GM23338 (cell line): ENCODE data around the gene TMUB2.

ENCODE experiments used
- CTCF ChIP-seq, 2 experiments: fragments of 200-600 bp in 1 of 2; sonication (generic) in 1 of 2; conservative IDR thresholded peaks; 2 replicates each; pipeline versions ENCODE4 v1.5.1 to v1.6.1; 2016 to 2017; ENCODE audit warnings: antibody characterized with exemption in 2 of 2, low read depth in 2 of 2, mild to moderate bottlenecking in 2 of 2, moderate library complexity in 1 of 2
- ETS1 ChIP-seq: IDR thresholded peaks from 2 replicates; pipeline ENCODE4 v1.6.1; 2016; ENCODE audit warnings: antibody characterized with exemption
- EZH2 ChIP-seq: fragments of 200-600 bp; sonication (generic); IDR thresholded peaks from one replicate; pipeline ENCODE4 v1.8.0; 2017; ENCODE audit warnings: antibody characterized with exemption, mild to moderate bottlenecking, low read depth; ENCODE audit not compliant: unreplicated experiment
- POLR2AphosphoS5 ChIP-seq: IDR thresholded peaks from 2 replicates; pipeline ENCODE4 v1.6.1; 2016; ENCODE audit warnings: antibody characterized with exemption, low read depth
- STAT1 ChIP-seq: IDR thresholded peaks from one replicate; pipeline ENCODE4 v1.6.1; 2016; ENCODE audit warnings: antibody characterized with exemption; ENCODE audit not compliant: unreplicated experiment

GRCh38 chr17:44193326-44194084 lies 6.7 kb downstream of the TMUB2 start:
- no peak for TF ChIP-seq STAT1
- TF ChIP-seq CTCF (conservative IDR thresholded peaks at IDR 0.05; ENCODE audit: low read depth in 2 of 2), result no peak
- no peak for TF ChIP-seq POLR2AphosphoS5
- TF ChIP-seq ETS1, result no peak
- no peak for TF ChIP-seq EZH2
